ENCODE data around the gene ZBED6. TPM values are rescaled to one million over a fixed set of nuclear protein-coding genes. Genes with fewer than 3 reads are reported as not detected.
A peak's percentile ranks its signal among the peaks of the same experiment; 100 is the strongest.

Gene ZBED6
- total and polyA plus RNA-seq, 2 of the 4 experiments (the other 2 are of a cell fraction): 3.8 to 26.2 TPM

DNA sequence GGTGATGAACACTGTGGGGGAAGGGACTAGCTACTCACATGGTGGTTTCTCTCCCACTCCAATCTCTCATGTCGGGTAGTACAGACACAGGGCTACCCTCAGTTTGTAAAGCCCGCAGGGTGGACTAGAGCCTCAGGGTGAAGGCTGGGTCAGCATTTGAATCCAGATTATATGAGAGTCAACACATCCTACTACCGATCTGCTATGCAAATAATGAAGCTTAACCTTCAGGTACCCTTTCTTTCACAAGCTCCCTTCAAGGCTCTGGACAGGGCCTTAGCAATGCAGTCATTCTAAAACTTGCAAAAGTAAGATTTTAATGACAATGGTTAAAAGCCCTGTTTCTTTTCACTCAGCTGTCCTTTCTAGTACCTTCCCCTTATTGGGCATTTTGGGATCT, 5.5 kb upstream of the ZBED6 start:
- Histone ChIP-seq H3K4me2 (ENCODE audit: low read depth, low read length) (no peak overlapping the region), H3K56ac (ENCODE audit: extremely low read depth, insufficient read depth, low read length) (no peak overlapping the region), H3K4ac (ENCODE audit: low read depth, low read length) (no peak overlapping the region), H3K79me1 (ENCODE audit: low read depth in 1 of 2, low read length in 2 of 2) (no peaks in the 10 kb centered on the region; a peak in 1 of 4 replicates), H4K5ac (ENCODE audit: low read depth, low read length) (no peak overlapping the region), H4K91ac (ENCODE audit: insufficient read depth, low read depth, low read length) (no peak overlapping the region), H2AK9ac (replicated peaks; ENCODE audit: low read depth, low read length, poor library complexity) (no peak overlapping the region), H2BK5ac (ENCODE audit: low read depth, low read length, poor library complexity, severe bottlenecking) (no peak overlapping the region), H3K9ac (ENCODE audit: low read depth, low read length) (no peak overlapping the region), H3K4me1 (ENCODE audit: control insufficient read depth, insufficient read depth, low read length) (no peaks in the 10 kb centered on the region), H2BK15ac (ENCODE audit: low read depth, low read length) (no peak overlapping the region), H3K36me3 (ENCODE audit: control insufficient read depth, insufficient read depth, low read length) (no peaks in the 10 kb centered on the region), H2AK5ac (ENCODE audit: low read depth, low read length) (no peak overlapping the region), H3K9me3 (ENCODE audit: control insufficient read depth, insufficient read depth, low read length) (peaks cover 2% of the 10 kb centered on the region; the same call in 1 of the 2 replicates), H3K27me3 (ENCODE audit: control insufficient read depth, insufficient read depth, low read length) (no peaks in the 10 kb centered on the region), H2BK120ac (ENCODE audit: low read depth, low read length) (no peak overlapping the region), H2BK20ac (ENCODE audit: low read depth, low read length) (no peak overlapping the region), H3K27ac (ENCODE audit: insufficient read depth, low read length) (no peak overlapping the region), H3K18ac (ENCODE audit: low read depth, low read length) (no peak overlapping the region), H3K9me1 (ENCODE audit: insufficient read depth, low read length) (no peaks in the 10 kb centered on the region), H3K23ac (ENCODE audit: low read depth, low read length) (no peak overlapping the region), H3K14ac (replicated peaks; ENCODE audit: low read depth, low read length) (no peak overlapping the region), H3K4me3 (ENCODE audit: insufficient read depth, low read depth, low read length) (no peak overlapping the region), H2AFZ (replicated peaks; ENCODE audit: low read length, poor library complexity) (peak overlapping the region; percentile 65), H4K20me1 (ENCODE audit: insufficient read depth, low read length) (no peaks in the 10 kb centered on the region), H4K8ac (ENCODE audit: low read depth in 2 of 2, low read length in 2 of 2) (no peak overlapping the region)
- dilution Hi-C loops (cut with HindIII; ENCODE audit: low sequenced_read_pairs, unreplicated experiment) (no loop called here), intact Hi-C loops (cut with micrococcal nuclease) (no loop called here), in situ Hi-C loops (cut with MboI; ENCODE audit: low sequenced_read_pairs) (no loop called here)
- no CpG with 5 or more reads among the region's 3 CpGs for WGBS, 2 experiments (ENCODE audit: extremely low coverage in 2 of 2, insufficient read length in 1 of 2)
- CTCF ChIA-PET: no interaction called here
- no peak for DNase-seq
- no TSS peak for BruUV-seq (replicated peaks)
- ATAC-seq (ENCODE audit: low read depth): no peak
- POLR2A ChIA-PET (ENCODE audit: unreplicated experiment): no interaction called here
- TF ChIP-seq, protein P1, sequence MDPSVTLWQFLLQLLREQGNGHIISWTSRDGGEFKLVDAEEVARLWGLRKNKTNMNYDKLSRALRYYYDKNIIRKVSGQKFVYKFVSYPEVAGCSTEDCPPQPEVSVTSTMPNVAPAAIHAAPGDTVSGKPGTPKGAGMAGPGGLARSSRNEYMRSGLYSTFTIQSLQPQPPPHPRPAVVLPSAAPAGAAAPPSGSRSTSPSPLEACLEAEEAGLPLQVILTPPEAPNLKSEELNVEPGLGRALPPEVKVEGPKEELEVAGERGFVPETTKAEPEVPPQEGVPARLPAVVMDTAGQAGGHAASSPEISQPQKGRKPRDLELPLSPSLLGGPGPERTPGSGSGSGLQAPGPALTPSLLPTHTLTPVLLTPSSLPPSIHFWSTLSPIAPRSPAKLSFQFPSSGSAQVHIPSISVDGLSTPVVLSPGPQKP (IDR thresholded peaks at IDR 0.05; ENCODE audit: borderline replicate concordance, low read depth, low read length): no peak
- no peak for TF ChIP-seq NFE2L2 (IDR thresholded peaks at IDR 0.05; ENCODE audit: low read depth, low read length)
- TF ChIP-seq RFX5 (IDR thresholded peaks at IDR 0.05; ENCODE audit: low read depth, low read length): no peak
- no peak for TF ChIP-seq CEBPB (IDR thresholded peaks at IDR 0.05; ENCODE audit: low read depth, low read length)
- TF ChIP-seq BHLHE40 (IDR thresholded peaks at IDR 0.05; ENCODE audit: low read depth, low read length): no peak

Data from IMR-90 (cell line).